Esophagus mucosa (tissue), 1 donor: Measurements from ENCODE around the gene CXCL17. TPM values are rescaled to one million over a fixed set of nuclear protein-coding genes. Genes with fewer than 3 reads are reported as not detected.
A peak's percentile ranks its signal among the peaks of the same experiment; 100 is the strongest.
"Not testable (repeated sequence)": the region's sequence is repeated elsewhere in the genome, so short reads cannot be mapped to it uniquely, and the experiment has no call there.

Experiments
- ATAC-seq: fragments of 200-7000 bp; cut with Tn5 transposase; one replicate; pipeline ENCODE4 v1.9.1; 2020
- total RNA-seq: library from RNA; stranded (reverse); gene quantifications from one replicate; pipeline ENCODE4 v1.2.4, GENCODE V29; 2023
- donor health status: DM: yes; HTN: yes; CAD: no.

Gene CXCL17, protein sequence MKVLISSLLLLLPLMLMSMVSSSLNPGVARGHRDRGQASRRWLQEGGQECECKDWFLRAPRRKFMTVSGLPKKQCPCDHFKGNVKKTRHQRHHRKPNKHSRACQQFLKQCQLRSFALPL
- total RNA-seq, result 38.6 TPM

DNA sequence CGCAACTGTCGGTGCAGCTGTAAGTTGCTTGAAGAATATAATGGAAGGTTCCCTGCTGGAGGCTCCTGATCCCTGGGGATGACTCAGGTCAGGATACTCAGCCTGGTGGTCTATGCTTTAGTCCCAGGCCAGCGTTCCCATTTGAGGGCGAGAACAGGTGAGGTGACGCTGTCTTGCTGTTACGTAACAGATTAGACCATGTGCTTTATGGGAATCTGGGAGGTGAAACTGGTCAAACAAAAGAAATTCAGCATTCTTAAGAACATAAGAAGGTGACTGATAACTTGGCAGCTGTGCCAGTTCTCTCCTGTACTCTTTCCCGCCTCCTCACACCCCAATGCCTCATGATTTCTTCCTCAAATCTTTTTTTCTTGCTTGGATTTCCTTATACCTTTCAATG is at the start of gene CXCL17:
Gene CXCL17 (minus strand): TSS at position 114 of the 400 bp plus-strand sequence. CDS start 114 bp downstream, outside the sequence.
- ATAC-seq, result peak; percentile 77

DNA sequence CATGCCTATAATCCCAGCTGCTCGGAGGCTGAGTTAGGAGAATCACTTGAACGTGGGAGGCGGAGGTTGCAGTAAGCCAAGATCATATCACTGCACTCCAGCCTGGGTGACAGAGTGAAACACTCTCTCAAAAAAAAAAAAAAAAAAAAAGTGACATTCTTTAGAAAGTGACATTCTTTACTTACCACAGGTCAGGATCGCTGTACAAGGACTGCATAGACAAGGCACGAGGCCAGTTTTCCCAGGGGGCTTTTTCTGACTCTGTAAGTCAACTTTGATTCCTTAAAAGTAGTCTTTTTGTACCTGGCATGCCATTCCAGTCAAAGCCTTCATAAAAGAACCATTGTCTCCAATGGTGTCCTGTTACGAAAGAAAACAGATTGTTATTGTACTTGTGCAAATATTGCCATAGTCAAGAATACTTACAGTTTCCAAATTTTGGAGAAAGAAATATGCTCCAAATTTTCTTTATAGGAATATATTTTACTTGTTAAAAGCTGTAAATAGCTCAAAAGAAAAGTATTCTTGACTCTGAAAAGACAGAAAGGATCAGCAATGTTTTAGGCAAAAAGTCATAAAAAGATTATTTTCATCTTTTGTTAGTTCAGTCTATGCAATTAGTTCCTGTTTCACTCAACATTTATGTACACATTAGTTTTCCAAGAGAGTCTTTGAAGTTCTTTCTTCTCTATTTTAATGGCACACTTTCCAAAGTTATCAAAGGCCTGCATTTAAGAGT is 46.2 kb upstream of the CXCL17 start:
- no peak for ATAC-seq

GRCh38 chr19:42487798-42488178 is 45.0 kb upstream of the CXCL17 start:
- no peak for ATAC-seq

GRCh38 chr19:42487032-42487797 is 44.5 kb upstream of the CXCL17 start:
- ATAC-seq, result no peak

DNA sequence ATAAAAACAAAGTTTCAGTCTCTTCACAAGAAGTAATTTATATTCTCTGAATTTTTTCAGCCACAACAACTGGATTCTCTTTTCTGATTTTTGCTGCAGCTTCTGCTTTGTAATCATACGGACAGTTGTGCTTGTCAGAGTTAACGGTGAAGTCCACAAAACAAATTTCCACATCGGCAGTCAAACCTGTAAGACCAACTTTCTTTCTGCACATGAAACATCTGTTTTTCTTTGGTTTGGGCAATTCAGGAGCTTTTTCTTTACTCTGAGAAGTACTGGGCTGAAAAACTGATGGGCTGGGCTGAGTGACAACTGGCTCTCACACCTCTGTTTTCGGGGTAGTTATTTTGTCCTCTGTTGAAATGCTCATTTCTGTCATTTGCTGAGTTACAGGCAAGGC is 42.3 kb upstream of the CXCL17 start:
- not testable (repeated sequence) for ATAC-seq

DNA sequence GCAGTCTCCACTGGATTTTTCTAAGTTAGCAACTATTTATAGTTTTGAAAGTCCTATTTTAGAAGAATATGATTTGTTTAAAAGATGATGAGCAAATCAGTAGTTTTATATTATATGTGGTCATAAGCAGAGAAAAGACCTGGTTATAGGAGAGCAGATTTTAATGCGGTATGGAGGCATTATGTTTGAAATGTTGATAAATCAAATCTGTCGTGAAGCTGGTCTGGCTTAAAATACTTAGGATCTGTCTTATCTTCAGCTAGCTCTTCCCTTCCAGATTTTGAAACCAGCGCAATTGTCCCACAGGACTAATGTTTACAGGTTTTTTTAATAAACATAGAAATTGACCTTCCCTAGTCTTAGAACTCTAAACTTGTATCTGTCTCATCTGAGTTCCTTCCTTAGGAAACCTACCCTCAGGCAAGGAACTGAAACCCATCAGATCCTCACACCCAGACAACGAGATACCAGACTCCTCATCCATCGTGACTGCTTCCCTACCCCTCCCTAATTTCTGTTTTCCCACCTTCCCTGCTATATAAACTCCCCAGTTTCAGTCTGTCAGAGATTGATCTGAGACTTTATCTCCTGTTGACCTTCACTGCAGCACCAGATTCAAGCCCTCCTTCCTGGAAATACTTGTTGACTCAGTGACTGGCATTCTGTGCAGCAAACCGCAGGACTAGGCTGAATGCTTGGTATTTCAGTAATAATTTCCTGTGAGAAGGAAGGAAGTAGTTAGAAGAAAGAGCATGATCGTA is 37.8 kb upstream of the CXCL17 start:
- peak; percentile 11 for ATAC-seq

DNA sequence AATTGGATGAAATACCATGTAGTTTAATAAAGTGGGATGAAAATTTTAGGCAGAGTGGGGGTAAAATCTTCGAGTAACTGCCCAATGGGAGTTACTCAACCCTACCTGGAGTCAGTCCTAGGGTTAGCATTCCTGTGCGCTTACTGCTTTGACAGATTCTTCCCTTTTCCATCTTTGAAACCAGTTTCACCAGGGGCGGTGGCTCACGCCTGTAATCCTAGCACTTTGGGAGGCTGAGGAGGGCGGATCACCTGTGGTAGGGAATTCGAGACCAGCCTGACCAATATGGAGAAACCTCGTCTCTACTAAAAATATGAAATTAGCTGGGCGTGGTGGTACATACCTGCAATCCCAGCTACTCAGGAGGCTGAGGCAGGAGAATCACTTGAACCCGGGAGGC is 37.0 kb upstream of the CXCL17 start:
- ATAC-seq, result no peak

GRCh38 chr19:42478765-42479311 is 36.1 kb upstream of the CXCL17 start:
- no peak for ATAC-seq

GRCh38 chr19:42477933-42478332 is 35.2 kb upstream of the CXCL17 start:
- no peak for ATAC-seq

- no peak for ATAC-seq
Observed at GRCh38 chr19:42477117-42477516, 34.4 kb upstream of the CXCL17 start.

- no peak for ATAC-seq
Observed at GRCh38 chr19:42475366-42475765, 32.6 kb upstream of the CXCL17 start.

GRCh38 chr19:42474743-42475142 is 32.0 kb upstream of the CXCL17 start:
- ATAC-seq, result no peak

GRCh38 chr19:42473686-42474085 is 30.9 kb upstream of the CXCL17 start:
- ATAC-seq, result no peak

DNA sequence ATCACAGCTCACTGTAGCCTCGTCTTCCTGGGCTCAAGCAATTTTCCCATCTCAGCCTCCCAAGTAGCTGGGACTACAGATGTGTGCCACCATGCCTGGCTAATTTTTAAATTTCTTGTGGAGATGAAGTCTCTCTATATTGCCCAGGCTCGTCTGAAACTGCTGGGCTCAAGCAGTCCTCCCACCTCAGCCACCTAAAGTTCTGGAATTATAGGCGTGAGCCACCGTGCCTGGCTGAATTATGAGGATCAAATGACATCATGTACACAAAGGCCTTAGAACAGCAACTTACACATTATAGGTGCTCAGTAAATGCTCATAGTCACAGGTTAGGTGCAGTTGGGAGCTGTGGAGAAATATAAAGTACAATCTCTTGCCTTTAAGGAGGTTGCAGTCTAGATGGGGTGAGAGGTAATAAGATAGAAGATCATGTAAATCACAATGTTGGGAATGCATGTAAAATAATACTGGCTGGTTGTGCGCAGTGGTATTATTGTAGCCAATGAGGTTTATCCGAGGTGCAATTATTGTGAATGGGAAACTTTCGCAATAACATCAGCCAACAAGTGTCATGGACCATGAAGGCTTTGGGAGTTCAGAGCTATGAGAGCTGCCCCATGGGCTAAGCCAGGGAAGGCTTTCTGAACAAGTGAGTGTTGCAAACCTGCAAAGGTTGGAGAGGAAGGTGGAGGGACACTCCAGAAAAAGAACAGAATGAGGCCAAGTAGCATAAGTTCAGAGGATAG is 29.8 kb upstream of the CXCL17 start:
- ATAC-seq, result no peak

- peak; percentile 82 for ATAC-seq
Observed at GRCh38 chr19:42471554-42472249, 29.0 kb upstream of the CXCL17 start.

DNA sequence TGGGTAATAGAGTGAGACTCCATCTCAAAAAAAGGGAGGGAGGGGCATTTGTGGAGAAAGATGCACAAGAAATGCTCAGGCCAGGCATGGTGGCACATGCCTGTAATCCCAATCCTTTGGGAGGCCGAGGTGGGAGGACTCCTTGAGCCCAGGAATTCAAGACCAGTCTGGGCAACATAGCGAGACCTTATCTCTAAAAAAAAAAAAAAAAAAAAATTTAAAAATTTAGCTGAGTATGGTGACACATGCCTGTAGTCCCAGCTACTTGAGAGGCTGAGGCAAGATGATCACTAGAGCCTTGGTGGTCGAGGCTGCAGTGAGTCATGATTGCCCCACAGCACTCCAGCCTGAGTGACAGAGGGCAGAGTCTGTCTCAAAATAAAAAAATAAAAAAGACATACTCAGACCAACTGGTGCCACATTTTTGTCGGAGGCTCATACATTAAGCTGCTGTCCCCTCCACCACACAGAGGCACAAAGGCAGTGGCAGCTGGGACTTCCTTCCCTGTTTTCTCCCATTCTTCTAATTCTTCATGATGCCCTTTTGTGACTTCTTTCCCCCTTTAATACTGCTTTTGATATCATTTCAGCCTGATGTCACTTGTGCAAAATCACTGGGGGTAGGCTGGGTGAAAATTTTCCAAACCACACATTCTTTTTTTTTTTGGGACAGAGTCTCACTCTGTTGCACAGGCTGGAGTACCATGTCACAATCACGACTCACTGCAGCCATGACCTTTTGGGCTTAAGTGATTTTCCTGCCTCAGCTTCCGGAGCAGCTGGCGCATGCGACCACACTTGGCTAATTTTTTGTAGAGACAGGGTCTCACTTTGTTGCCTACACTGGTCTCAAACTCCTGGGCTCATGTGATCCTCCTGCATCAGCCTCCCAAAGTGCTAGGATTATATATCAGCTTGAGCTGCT is 26.8 kb upstream of the CXCL17 start:
- no peak for ATAC-seq

DNA sequence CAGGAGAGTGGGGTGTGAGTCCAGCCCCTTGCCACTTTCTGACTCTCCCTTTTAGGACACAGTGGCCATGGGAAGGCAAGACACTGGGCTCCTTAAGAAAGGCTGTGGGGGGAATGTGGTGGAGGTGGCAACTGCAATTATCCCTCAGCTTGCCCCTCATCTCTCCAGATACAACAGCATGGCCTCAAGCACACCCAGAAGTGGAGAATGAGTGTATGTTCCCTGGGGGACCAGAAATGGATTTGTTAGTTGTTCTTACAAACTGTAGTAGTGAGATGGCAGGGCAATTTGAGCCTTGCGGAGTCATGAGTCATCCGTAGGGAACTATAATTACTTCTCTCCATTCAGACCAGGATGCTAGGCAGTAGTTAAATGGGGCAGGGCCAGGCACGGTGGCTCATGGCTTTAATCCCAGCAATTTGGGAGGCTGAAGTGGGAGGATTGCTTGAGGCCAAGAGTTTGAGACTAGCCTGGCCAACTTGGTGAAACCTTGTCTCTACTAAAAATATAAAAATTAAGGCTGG is 25.6 kb upstream of the CXCL17 start:
- peak; percentile 70 for ATAC-seq

GRCh38 chr19:42467183-42467760 is 24.5 kb upstream of the CXCL17 start:
- ATAC-seq, result no peak

- no peak for ATAC-seq
Observed at GRCh38 chr19:42466521-42467182, 23.9 kb upstream of the CXCL17 start.
